Skin epidermis (tissue), 12 donors: ENCODE data around the gene ANKRD52.
"Not testable (repeated sequence)": the region's sequence is repeated elsewhere in the genome, so short reads cannot be mapped to it uniquely, and the experiment has no call there.

Source experiments
- H3K27ac ChIP-seq, 21 experiments: fragments of 200-600 bp; sonication (generic) in 11 of 21; one replicate each; pipeline ENCODE4 v1.5.0; 2020; ENCODE audit warnings: mild to moderate bottlenecking in 3 of 21, inconsistent platforms in 2 of 21, moderate library complexity in 2 of 21
- H3K4me3 ChIP-seq, 7 experiments: fragments of 200-600 bp; sonication (generic) in 2 of 7; one replicate each; pipeline ENCODE4 v1.5.0; 2020; ENCODE audit warnings: inconsistent platforms in 2 of 7, mild to moderate bottlenecking in 2 of 7, moderate library complexity in 1 of 7

ANKRD52 gene

GRCh38 chr12:56280849-56281248 lies 22.7 kb upstream of the ANKRD52 start:
- Histone ChIP-seq H3K27ac (no peak overlapping the region), H3K4me3 (no peak overlapping the region)

GRCh38 chr12:56278905-56279304 lies 20.7 kb upstream of the ANKRD52 start:
- Histone ChIP-seq H3K27ac (no peak overlapping the region), H3K4me3 (no peak overlapping the region)

GRCh38 chr12:56274299-56274698 lies 16.1 kb upstream of the ANKRD52 start:
- Histone ChIP-seq H3K27ac (no peak overlapping the region), H3K4me3 (no peak overlapping the region)

- not testable (repeated sequence) for H3K4me3 ChIP-seq, H3K27ac ChIP-seq
Measured at GRCh38 chr12:56272468-56272867, 14.3 kb upstream of the ANKRD52 start.

GRCh38 chr12:56271031-56271430 lies 12.8 kb upstream of the ANKRD52 start:
- Histone ChIP-seq H3K27ac (no peak overlapping the region), H3K4me3 (no peak overlapping the region)

GRCh38 chr12:56267443-56268071 lies 9.4 kb upstream of the ANKRD52 start:
- H3K27ac ChIP-seq = peak overlapping the region in 19 of 21 experiments; percentile 68 to 95 (median 90)
- peak overlapping the region; percentile 54 to 73 (median 68) for H3K4me3 ChIP-seq

- Histone ChIP-seq H3K27ac (peak within 1 kb of the TSS; percentile 39 to 95 (median 89)), H3K4me3 (peak within 1 kb of the TSS; percentile 54 to 73 (median 68))
Measured at GRCh38 chr12:56266693-56267442, 8.7 kb upstream of the ANKRD52 start, which contains the start of gene COQ10A. Gene COQ10A (plus strand): TSS chr12:56266942. CDS start chr12:56267119, 177 bp downstream.

GRCh38 chr12:56266068-56266692 lies 8.0 kb upstream of the ANKRD52 start:
- H3K4me3 ChIP-seq = peak overlapping the region; percentile 54 to 73 (median 68)
- H3K27ac ChIP-seq = peak overlapping the region in 20 of 21 experiments; percentile 68 to 95 (median 90)

- not testable (repeated sequence) for H3K27ac ChIP-seq, H3K4me3 ChIP-seq
Measured at GRCh38 chr12:56262955-56263354, 4.8 kb upstream of the ANKRD52 start.

- Histone ChIP-seq H3K27ac (peak overlapping the region in 5 of 21 experiments; percentile 9 to 63 (median 45)), H3K4me3 (no peak overlapping the region)
Measured at GRCh38 chr12:56261503-56262232, 3.5 kb upstream of the ANKRD52 start.

GRCh38 chr12:56260921-56261320 lies 2.7 kb upstream of the ANKRD52 start:
- no peak overlapping the region for H3K4me3 ChIP-seq
- H3K27ac ChIP-seq = peak overlapping the region in 2 of 21 experiments; percentile 54 to 63

GRCh38 chr12:56260380-56260779 lies 2.2 kb upstream of the ANKRD52 start:
- no peak overlapping the region for H3K27ac ChIP-seq

GRCh38 chr12:56258820-56259183 lies 618 bp upstream of the ANKRD52 start:
- Histone ChIP-seq H3K4me3 (peak overlapping the region; percentile 70 to 93 (median 91)), H3K27ac (peak overlapping the region in 20 of 21 experiments; percentile 75 to 97 (median 91))

More at GRCh38 chr12:56260380-56260779, 2.2 kb upstream of the ANKRD52 start:
- no peak overlapping the region for H3K4me3 ChIP-seq

GRCh38 chr12:56257491-56258067 lies 605 bp downstream of the ANKRD52 start:
- peak overlapping the region; percentile 70 to 93 (median 91) for H3K4me3 ChIP-seq
- H3K27ac ChIP-seq = peak overlapping the region; percentile 75 to 97 (median 91)

- Histone ChIP-seq H3K4me3 (peak overlapping the region; percentile 70 to 93 (median 91)), H3K27ac (peak overlapping the region in 18 of 21 experiments; percentile 75 to 97 (median 91))
Measured at GRCh38 chr12:56257071-56257470, 1.1 kb downstream of the ANKRD52 start.

- H3K27ac ChIP-seq = peak overlapping the region in 6 of 21 experiments; percentile 17 to 94 (median 64)
- H3K4me3 ChIP-seq = peak overlapping the region in 1 of 7 experiments; percentile 91
Measured at GRCh38 chr12:56256326-56256960, 1.7 kb downstream of the ANKRD52 start.

GRCh38 chr12:56255671-56256070 lies 2.5 kb downstream of the ANKRD52 start:
- no peak overlapping the region for H3K4me3 ChIP-seq
- no peak overlapping the region for H3K27ac ChIP-seq

GRCh38 chr12:56253091-56253490 lies 5.1 kb downstream of the ANKRD52 start:
- Histone ChIP-seq H3K27ac (no peak overlapping the region), H3K4me3 (no peak overlapping the region)

GRCh38 chr12:56252649-56253048 lies 5.5 kb downstream of the ANKRD52 start:
- Histone ChIP-seq H3K27ac (no peak overlapping the region), H3K4me3 (no peak overlapping the region)
